ENCODE measurements around the gene ARHGAP15. TPM values are rescaled to one million over a fixed set of nuclear protein-coding genes. Genes with fewer than 3 reads are reported as not detected.

The ARHGAP15 gene
- total RNA-seq, 1 experiment from 2014 or later = 0.42 TPM

DNA sequence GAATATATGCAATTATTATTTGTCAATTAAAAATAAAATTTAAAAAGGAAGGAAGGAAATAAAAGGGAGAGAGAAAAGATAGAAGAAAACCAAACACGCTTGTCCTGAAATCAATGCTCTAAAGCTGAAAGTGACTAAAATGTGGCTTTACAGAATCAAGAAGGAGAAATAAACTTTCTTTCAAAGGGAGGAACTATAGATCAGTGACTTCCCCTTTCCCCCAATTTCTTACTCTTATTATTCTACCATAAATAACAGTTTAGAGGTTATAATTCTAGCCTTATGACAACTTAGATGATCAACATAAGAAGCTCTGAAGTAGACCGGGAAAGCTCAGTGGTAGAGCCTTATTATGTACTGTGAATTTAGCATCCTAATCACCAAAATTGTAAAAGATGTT lies 122.5 kb downstream of the ARHGAP15 start:
- Histone ChIP-seq H3K27ac (ENCODE audit: low read depth, low read length) (no peak overlapping the region), H3K9me3 (ENCODE audit: control insufficient read depth in 1 of 2, insufficient read depth in 1 of 2, low read depth in 1 of 2, low read length in 2 of 2) (no peaks in the 10 kb centered on the region), H3K9ac (ENCODE audit: low read length) (no peak overlapping the region), H2AFZ (ENCODE audit: low read depth, low read length, poor library complexity, severe bottlenecking) (no peak overlapping the region), H4K20me1 (ENCODE audit: insufficient read depth) (no peaks in the 10 kb centered on the region), H3K9me2 (ENCODE audit: insufficient read depth) (no peaks in the 10 kb centered on the region), H3K27me3 (ENCODE audit: insufficient read depth, low read length) (peaks cover 48% of the 10 kb centered on the region), H3K4me3 (replicated peaks in 1 of 2; ENCODE audit: low read depth in 1 of 2, low read length in 2 of 2) (no peak overlapping the region), H3K4me1 (ENCODE audit: control insufficient read depth in 1 of 2, insufficient read depth in 2 of 2, low read length in 2 of 2) (no peaks in the 10 kb centered on the region), H3K79me2 (ENCODE audit: insufficient read depth, low read length) (no peaks in the 10 kb centered on the region), H3K4me2 (ENCODE audit: low read length) (no peak overlapping the region), H3K36me3 (ENCODE audit: control insufficient read depth in 1 of 2, insufficient read depth in 2 of 2, low read length in 2 of 2) (no peaks in the 10 kb centered on the region)
- TF ChIP-seq, protein P1, sequence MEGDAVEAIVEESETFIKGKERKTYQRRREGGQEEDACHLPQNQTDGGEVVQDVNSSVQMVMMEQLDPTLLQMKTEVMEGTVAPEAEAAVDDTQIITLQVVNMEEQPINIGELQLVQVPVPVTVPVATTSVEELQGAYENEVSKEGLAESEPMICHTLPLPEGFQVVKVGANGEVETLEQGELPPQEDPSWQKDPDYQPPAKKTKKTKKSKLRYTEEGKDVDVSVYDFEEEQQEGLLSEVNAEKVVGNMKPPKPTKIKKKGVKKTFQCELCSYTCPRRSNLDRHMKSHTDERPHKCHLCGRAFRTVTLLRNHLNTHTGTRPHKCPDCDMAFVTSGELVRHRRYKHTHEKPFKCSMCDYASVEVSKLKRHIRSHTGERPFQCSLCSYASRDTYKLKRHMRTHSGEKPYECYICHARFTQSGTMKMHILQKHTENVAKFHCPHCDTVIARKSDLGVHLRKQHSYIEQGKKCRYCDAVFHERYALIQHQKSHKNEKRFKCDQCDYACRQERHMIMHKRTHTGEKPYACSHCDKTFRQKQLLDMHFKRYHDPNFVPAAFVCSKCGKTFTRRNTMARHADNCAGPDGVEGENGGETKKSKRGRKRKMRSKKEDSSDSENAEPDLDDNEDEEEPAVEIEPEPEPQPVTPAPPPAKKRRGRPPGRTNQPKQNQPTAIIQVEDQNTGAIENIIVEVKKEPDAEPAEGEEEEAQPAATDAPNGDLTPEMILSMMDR (IDR thresholded peaks at IDR 0.05 in 2 of 3, conservative IDR thresholded peaks at IDR 0.05 in 1 of 3; ENCODE audit: borderline replicate concordance in 1 of 3, insufficient read depth in 1 of 3, low read depth in 2 of 3, low read length in 2 of 3) = no peak
- TF ChIP-seq SRF (IDR thresholded peaks at IDR 0.05; ENCODE audit: low read depth) (no peak), RAD21 (IDR thresholded peaks at IDR 0.05; ENCODE audit: low read depth) (no peak), ELF1 (IDR thresholded peaks at IDR 0.05; ENCODE audit: borderline replicate concordance, low read depth) (no peak), EZH2 (IDR thresholded peaks at IDR 0.05) (no peak), JUND (IDR thresholded peaks at IDR 0.05) (no peak), CBX3 (IDR thresholded peaks at IDR 0.05; ENCODE audit: low read depth) (no peak), YY1 (IDR thresholded peaks at IDR 0.05; ENCODE audit: extremely low read depth, insufficient replicate concordance, low read depth, low read length) (no peak), ZNF274 (IDR thresholded peaks at IDR 0.05; ENCODE audit: low read depth, low read length) (no peak), POLR2AphosphoS5 (IDR thresholded peaks at IDR 0.05; ENCODE audit: low read depth, low read length) (no peak)
- TF ChIP-seq, protein P2, sequence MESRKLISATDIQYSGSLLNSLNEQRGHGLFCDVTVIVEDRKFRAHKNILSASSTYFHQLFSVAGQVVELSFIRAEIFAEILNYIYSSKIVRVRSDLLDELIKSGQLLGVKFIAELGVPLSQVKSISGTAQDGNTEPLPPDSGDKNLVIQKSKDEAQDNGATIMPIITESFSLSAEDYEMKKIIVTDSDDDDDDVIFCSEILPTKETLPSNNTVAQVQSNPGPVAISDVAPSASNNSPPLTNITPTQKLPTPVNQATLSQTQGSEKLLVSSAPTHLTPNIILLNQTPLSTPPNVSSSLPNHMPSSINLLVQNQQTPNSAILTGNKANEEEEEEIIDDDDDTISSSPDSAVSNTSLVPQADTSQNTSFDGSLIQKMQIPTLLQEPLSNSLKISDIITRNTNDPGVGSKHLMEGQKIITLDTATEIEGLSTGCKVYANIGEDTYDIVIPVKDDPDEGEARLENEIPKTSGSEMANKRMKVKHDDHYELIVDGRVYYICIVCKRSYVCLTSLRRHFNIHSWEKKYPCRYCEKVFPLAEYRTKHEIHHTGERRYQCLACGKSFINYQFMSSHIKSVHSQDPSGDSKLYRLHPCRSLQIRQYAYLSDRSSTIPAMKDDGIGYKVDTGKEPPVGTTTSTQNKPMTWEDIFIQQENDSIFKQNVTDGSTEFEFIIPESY (IDR thresholded peaks at IDR 0.05; ENCODE audit: extremely low read depth, insufficient replicate concordance, low read length) = no peak
- POLR2A ChIA-PET = no interaction called here
- intact Hi-C loops (cut with micrococcal nuclease) = no loop called here
- no TSS peak for BruUV-seq (replicated peaks)
- RAD21 ChIA-PET (ENCODE audit: low non-redundant PET in 1 of 2, low total read pairs in 2 of 2, uncharacterized antibody in 2 of 2, unreplicated experiment in 2 of 2) = no interaction called here
- ATAC-seq (no peak), DNase-seq (ENCODE audit: low read depth, low spot score) (no peak)
- CTCF ChIA-PET = no interaction called here
